ENCODE data around the gene PTPRM. TPM values are rescaled to one million over a fixed set of nuclear protein-coding genes. Genes with fewer than 3 reads are reported as not detected.
A peak's percentile ranks its signal among the peaks of the same experiment; 100 is the strongest.

PTPRM gene
- total and polyA plus RNA-seq, 4 donors, result 61.1 to 146 (median 87.5) TPM

DNA sequence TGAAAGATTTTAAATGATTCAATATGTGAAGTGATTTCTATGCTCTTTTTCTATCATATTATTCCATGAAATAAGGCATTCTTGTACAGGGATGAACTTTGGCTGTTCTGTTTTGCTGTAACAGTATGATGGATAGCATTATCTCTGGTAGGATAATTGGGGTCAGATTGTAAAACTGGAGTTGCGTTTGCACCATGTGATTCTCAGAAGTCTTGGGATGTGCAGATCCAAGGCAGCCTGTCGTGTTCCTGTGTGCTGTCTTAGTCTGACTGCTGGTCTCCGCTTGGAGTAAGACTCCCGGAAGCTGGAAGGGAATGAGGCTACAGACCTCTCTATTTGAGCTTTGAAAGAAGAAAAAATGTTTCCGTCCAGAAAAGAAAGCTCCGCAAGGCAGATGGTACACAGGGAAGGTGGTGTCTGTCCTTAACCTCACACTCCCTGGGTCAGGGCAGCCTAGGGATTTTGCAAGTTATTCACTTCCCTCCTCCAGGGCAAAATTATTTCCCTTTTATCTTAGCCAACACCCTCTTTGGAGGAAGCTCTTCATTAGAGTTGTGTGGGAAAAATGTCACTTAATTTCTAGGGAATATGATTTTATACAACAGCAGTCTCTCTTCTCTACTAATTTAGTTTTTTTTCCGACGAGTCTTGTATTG, 250.6 kb downstream of the PTPRM start:
- Histone ChIP-seq H3K36me3 (ENCODE audit: control insufficient read depth in 4 of 4, insufficient read depth in 4 of 4, low read length in 4 of 4) (peaks cover 0 to 3% (median 0%) of the 10 kb centered on the region in 4 donors), H3K4me1 (ENCODE audit: control insufficient read depth in 5 of 5, insufficient read depth in 5 of 5, low read length in 5 of 5) (peaks cover 0 to 16% (median 6%) of the 10 kb centered on the region in 5 donors), H3K27me3 (ENCODE audit: control insufficient read depth in 3 of 3, insufficient read depth in 3 of 3, low read length in 2 of 3) (no peaks in the 10 kb centered on the region), H3K9ac (ENCODE audit: insufficient read depth in 1 of 2, low read length in 2 of 2) (no peak overlapping the region), H3K27ac (ENCODE audit: low read depth in 1 of 2, low read length in 1 of 2) (no peak overlapping the region), H3K9me3 (ENCODE audit: control insufficient read depth in 4 of 4, insufficient read depth in 3 of 4, low read length in 3 of 4) (peaks cover 3 to 20% (median 6%) of the 10 kb centered on the region in 4 donors), H3K4me3 (no peak overlapping the region)
- WGBS, 2 donors, result 73 to 76% methylated on average over 8 of the region's 8 CpGs
- DNase-seq (peak in 2 of 3 donors; percentile 11 to 34), ATAC-seq (ENCODE audit: insufficient read depth, low FRiP score) (no peak)
- TF ChIP-seq, protein P1, sequence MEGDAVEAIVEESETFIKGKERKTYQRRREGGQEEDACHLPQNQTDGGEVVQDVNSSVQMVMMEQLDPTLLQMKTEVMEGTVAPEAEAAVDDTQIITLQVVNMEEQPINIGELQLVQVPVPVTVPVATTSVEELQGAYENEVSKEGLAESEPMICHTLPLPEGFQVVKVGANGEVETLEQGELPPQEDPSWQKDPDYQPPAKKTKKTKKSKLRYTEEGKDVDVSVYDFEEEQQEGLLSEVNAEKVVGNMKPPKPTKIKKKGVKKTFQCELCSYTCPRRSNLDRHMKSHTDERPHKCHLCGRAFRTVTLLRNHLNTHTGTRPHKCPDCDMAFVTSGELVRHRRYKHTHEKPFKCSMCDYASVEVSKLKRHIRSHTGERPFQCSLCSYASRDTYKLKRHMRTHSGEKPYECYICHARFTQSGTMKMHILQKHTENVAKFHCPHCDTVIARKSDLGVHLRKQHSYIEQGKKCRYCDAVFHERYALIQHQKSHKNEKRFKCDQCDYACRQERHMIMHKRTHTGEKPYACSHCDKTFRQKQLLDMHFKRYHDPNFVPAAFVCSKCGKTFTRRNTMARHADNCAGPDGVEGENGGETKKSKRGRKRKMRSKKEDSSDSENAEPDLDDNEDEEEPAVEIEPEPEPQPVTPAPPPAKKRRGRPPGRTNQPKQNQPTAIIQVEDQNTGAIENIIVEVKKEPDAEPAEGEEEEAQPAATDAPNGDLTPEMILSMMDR (IDR thresholded peaks at IDR 0.05; ENCODE audit: control extremely low read depth, extremely low read depth), result no peak

DNA sequence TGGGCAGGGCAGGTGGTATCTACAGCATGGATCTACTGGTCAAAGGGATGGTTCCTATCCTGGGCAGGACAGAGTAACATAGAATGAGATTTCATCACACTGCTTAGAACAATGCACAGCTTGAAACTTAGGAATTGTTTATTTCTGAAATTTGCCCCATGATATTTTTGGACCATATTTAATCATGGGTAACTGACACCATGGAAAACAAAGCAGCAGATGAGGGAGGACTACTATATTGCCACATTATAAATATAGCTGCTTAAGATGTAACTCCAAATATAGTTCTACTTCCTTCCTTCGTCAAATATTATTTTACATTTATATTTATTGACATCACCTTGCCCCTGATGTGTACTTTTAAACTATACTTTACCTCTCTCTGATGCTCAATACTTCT, 254.7 kb downstream of the PTPRM start:
- Histone ChIP-seq H3K4me1 (ENCODE audit: control insufficient read depth in 5 of 5, insufficient read depth in 5 of 5, low read length in 5 of 5) (peaks cover 0 to 25% (median 9%) of the 10 kb centered on the region in 5 donors), H3K9ac (ENCODE audit: insufficient read depth in 1 of 2, low read length in 2 of 2) (no peak overlapping the region), H3K27me3 (ENCODE audit: control insufficient read depth in 3 of 3, insufficient read depth in 3 of 3, low read length in 2 of 3) (no peaks in the 10 kb centered on the region), H3K36me3 (ENCODE audit: control insufficient read depth in 4 of 4, insufficient read depth in 4 of 4, low read length in 4 of 4) (no peaks in the 10 kb centered on the region), H3K4me3 (no peak overlapping the region), H3K9me3 (ENCODE audit: control insufficient read depth in 4 of 4, insufficient read depth in 3 of 4, low read length in 3 of 4) (no peaks in the 10 kb centered on the region), H3K27ac (ENCODE audit: low read depth in 1 of 2, low read length in 1 of 2) (no peak overlapping the region)
- no peak for DNase-seq
- 63 to 74% methylated on average over 1 of the region's 1 CpG for WGBS, 2 donors
- TF ChIP-seq, protein P1 (IDR thresholded peaks at IDR 0.05; ENCODE audit: control extremely low read depth, extremely low read depth), result no peak
- no peak for ATAC-seq (ENCODE audit: insufficient read depth, low FRiP score)

DNA sequence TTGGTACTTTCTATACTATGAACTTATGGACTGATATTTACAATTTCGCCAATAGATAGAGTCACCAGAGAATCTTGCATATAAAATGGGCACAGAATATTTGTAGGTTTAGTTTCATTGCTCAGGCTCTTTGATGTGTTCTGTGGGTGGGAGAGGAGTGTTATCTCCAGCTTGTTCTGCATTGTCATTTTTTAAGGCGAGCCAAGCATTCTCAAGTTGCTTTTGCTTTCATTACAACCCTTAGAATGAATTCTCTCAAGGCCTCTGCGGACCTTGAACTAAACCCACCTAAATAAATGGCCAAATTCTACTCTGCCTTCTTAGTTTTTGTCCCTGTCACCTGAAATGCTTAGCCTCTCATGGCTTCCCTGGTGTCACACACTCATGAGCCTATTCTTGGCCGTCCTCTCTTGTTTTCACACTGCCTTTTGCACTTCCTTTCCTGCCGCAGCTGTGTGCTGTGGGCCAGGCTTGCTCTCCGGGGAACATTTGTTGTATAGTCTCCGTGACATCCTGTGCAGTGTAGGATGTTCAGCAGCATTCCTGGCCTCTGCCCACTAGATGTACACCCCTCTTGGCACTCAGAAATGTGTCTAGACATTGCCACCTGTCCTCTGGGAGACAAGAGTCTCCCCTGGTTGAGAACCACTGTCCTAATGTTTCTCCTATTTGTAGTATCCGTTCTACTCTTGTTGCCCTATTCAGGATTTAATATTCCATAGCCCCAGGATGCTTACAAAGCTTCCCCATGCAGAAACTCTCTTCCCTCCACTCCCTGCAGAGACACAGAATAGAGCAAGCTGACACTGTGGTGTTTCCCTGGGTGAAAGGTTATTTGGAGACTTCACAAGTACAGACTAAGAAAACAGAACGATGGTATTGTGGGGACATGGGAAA, 255.6 kb downstream of the PTPRM start:
- peaks cover 0 to 27% (median 7%) of the 10 kb centered on the region in 5 donors for H3K4me1 ChIP-seq (ENCODE audit: control insufficient read depth in 5 of 5, insufficient read depth in 5 of 5, low read length in 5 of 5)
- no peaks in the 10 kb centered on the region for H3K27me3 ChIP-seq (ENCODE audit: control insufficient read depth in 3 of 3, insufficient read depth in 3 of 3, low read length in 2 of 3)
- no peaks in the 10 kb centered on the region for H3K36me3 ChIP-seq (ENCODE audit: control insufficient read depth in 4 of 4, insufficient read depth in 4 of 4, low read length in 4 of 4)
- TF ChIP-seq, protein P1 (IDR thresholded peaks at IDR 0.05; ENCODE audit: control extremely low read depth, extremely low read depth), result no peak
- H3K4me3 ChIP-seq, result no peak overlapping the region
- DNase-seq (peak; percentile 38 to 69 (median 58)), ATAC-seq (ENCODE audit: insufficient read depth, low FRiP score) (no peak)
- peak overlapping the region; percentile 15 to 46 for H3K27ac ChIP-seq (ENCODE audit: low read depth in 1 of 2, low read length in 1 of 2)
- WGBS, 2 donors, result 38 to 44% methylated on average over 9 of the region's 9 CpGs
- H3K9ac ChIP-seq (ENCODE audit: insufficient read depth in 1 of 2, low read length in 2 of 2), result peak overlapping the region in 1 of 2 donors; percentile 67
- no peaks in the 10 kb centered on the region for H3K9me3 ChIP-seq (ENCODE audit: control insufficient read depth in 4 of 4, insufficient read depth in 3 of 4, low read length in 3 of 4)

All from lung (tissue), 12 donors.